Heart left ventricle (tissue), 16 donors: ENCODE measurements around the gene SMIM14. TPM values are rescaled to one million over a fixed set of nuclear protein-coding genes. Genes with fewer than 3 reads are reported as not detected.

Source experiments
- ATAC-seq, 4 donors: fragments of 200-7000 bp; cut with Tn5 transposase; one replicate each; pipeline ENCODE4 v1.9.1; 2020 to 2022; ENCODE audit warnings: moderate library complexity in 4 of 4, mild to moderate bottlenecking in 3 of 4, moderate number of reproducible peaks in 1 of 4
- DNase-seq, 5 donors: peaks; one replicate each; pipeline ENCODE4 v3.0.0-alpha.2; 2020
- H3K27ac ChIP-seq, 12 donors: fragments of 200-600 bp; sonication (generic) in 4 of 12; one replicate each; pipeline versions ENCODE4 v1.5.0 to v1.8.0; 2016 to 2022; ENCODE audit warnings: mild to moderate bottlenecking in 2 of 12
- H3K27me3 ChIP-seq, 9 donors: fragments of 200-600 bp; sonication (generic) in 2 of 9; one replicate each; pipeline versions ENCODE4 v1.5.1 to v1.8.0; 2016 to 2022; ENCODE audit warnings: mild to moderate bottlenecking in 3 of 9
- H3K36me3 ChIP-seq, 9 donors: fragments of 200-600 bp; sonication (generic) in 2 of 9; one replicate each; pipeline versions ENCODE4 v1.5.0 to v1.8.0; 2018 to 2022; ENCODE audit warnings: mild to moderate bottlenecking in 2 of 9
- H3K4me1 ChIP-seq, 12 donors: fragments of 200-600 bp; sonication (generic) in 4 of 12; one replicate each; pipeline versions ENCODE4 v1.5.0 to v1.8.0; 2016 to 2022; ENCODE audit warnings: mild to moderate bottlenecking in 3 of 12
- H3K4me3 ChIP-seq, 12 donors: fragments of 200-600 bp; sonication (generic) in 4 of 12; one replicate each; pipeline versions ENCODE4 v1.5.0 to v1.8.0; 2017 to 2022; ENCODE audit warnings: mild to moderate bottlenecking in 9 of 12, moderate library complexity in 4 of 12
- H3K9me3 ChIP-seq, 12 donors: fragments of 200-600 bp; sonication (generic) in 4 of 12; one replicate each; pipeline versions ENCODE4 v1.5.0 to v1.8.0; 2016 to 2022; ENCODE audit warnings: mild to moderate bottlenecking in 1 of 12
- POLR2A ChIP-seq, 2 donors: fragments of 450-650 bp; IDR thresholded peaks; one replicate each; pipeline ENCODE4 v1.6.1; 2017; ENCODE audit warnings: antibody characterized with exemption in 2 of 2, mild to moderate bottlenecking in 2 of 2, moderate library complexity in 2 of 2
- WGBS, 4 donors: extraction: QIAGEN DNeasy Blood & Tissue Kit in 2 of 4; methylation state at CpG; one replicate each; pipeline versions ENCODE4 v1.1.5 to v1.1.7; 2013 to 2018; 5-methylcytosine and 5-hydroxymethylcytosine counted together
- intact Hi-C, 10 donors: fragments of 100-400 bp; cut with DNase I; formaldehyde crosslinking; loops; one replicate each; pipeline versions ENCODE4 v1.11.1 to v1.14.2; 2022
- polyA plus RNA-seq, 2 donors: library from polyadenylated mRNA; stranded (reverse); fragments of 200-250 nt; gene quantifications; one replicate each; pipeline ENCODE4 v1.2.3, GENCODE V29; 2013
- total RNA-seq, 9 donors: library from RNA; depleted of rRNA in 2 of 9; stranded (reverse); fragments of >200 nt in 2 of 9; fragmentation: NEBNext Ultra II Directional in 3 of 9; extraction: Animal tissue kit (Norgen Biotek cat#: 25700) in 3 of 9; gene quantifications; one replicate each; pipeline versions ENCODE4 v1.1.0 to v1.2.4, GENCODE V29; 2016 to 2023
- TF ChIP-seq, protein P1 (sequence below), 12 donors: fragments of 200-600 bp; sonication (generic) in 4 of 12; IDR thresholded peaks; one replicate each; pipeline versions ENCODE4 v1.5.0 to v1.8.0; 2018 to 2022; ENCODE audit warnings: antibody characterized with exemption in 12 of 12, mild to moderate bottlenecking in 5 of 12
- donor health status: ischemic (EF 13 %, LVEDD 7.1; RV severe dilation, severe dysfunction).
- donor health status: healthy with polysubstance abuse.
- donor health status: DM: no; HTN: yes; CAD: no.
- donor health status: DM: no; HTN: no; CAD: no.
- donor health status: ischemic (EF 25% LVEDD 6.9; RV normal size, moderate dysfunction).
- donor health status: ischemic (EF 25% LVEDD 5.7; RV mildly dilated, moderate dysfunction).
- donor health status: healthy.
- donor health status: DM: yes; HTN: yes; CAD: no.
- donor health status: ischemic (EF 35%, LVEDD 5.7; RV mildly dilated, moderate dysfunction).
- donor health status: nonischemic (EF 11% LVEDD 7.7; RV severe dilation, severe dysfunction).
- donor health status: DM: yes; HTN: yes; CAD: no.
- donor health status: PGD.
- donor health status: ischemic (EF 29% LVEDD 5.4; RV normal size, mild dysfunction).
- donor health status: nonischemic (EF 23%, LVEDD 6.1; RV moderate dilation, normal function).

SMIM14 gene
- total and polyA plus RNA-seq, 11 donors = 3.0 to 24.8 (median 11.8) TPM

GRCh38 chr4:39596971-39597370 lies 41.7 kb downstream of the SMIM14 start:
- H3K27ac ChIP-seq = no peak overlapping the region
- 80 to 96% (median 89%) methylated on average over 3 of the region's 3 CpGs for WGBS, 4 donors
- intact Hi-C loops = no loop called here

GRCh38 chr4:39591290-39591689 lies 47.4 kb downstream of the SMIM14 start:
- DNase-seq = no peak
- intact Hi-C loops = no loop called here
- Histone ChIP-seq H3K4me3 (no peak overlapping the region), H3K27ac (no peak overlapping the region), H3K27me3 (no peaks in the 10 kb centered on the region), H3K4me1 (no peaks in the 10 kb centered on the region), H3K9me3 (no peaks in the 10 kb centered on the region), H3K36me3 (peaks cover 0 to 9% (median 0%) of the 10 kb centered on the region in 9 donors)
- WGBS, 4 donors = 75 to 92% (median 87%) methylated on average over 5 of the region's 5 CpGs
- no peak for ATAC-seq
- TF ChIP-seq, protein P1, sequence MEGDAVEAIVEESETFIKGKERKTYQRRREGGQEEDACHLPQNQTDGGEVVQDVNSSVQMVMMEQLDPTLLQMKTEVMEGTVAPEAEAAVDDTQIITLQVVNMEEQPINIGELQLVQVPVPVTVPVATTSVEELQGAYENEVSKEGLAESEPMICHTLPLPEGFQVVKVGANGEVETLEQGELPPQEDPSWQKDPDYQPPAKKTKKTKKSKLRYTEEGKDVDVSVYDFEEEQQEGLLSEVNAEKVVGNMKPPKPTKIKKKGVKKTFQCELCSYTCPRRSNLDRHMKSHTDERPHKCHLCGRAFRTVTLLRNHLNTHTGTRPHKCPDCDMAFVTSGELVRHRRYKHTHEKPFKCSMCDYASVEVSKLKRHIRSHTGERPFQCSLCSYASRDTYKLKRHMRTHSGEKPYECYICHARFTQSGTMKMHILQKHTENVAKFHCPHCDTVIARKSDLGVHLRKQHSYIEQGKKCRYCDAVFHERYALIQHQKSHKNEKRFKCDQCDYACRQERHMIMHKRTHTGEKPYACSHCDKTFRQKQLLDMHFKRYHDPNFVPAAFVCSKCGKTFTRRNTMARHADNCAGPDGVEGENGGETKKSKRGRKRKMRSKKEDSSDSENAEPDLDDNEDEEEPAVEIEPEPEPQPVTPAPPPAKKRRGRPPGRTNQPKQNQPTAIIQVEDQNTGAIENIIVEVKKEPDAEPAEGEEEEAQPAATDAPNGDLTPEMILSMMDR (IDR thresholded peaks at IDR 0.05) = no peak
- TF ChIP-seq POLR2A (IDR thresholded peaks at IDR 0.05) = no peak

More at GRCh38 chr4:39596971-39597370, 41.7 kb downstream of the SMIM14 start:
- Histone ChIP-seq H3K36me3 (peaks cover 0 to 35% (median 29%) of the 10 kb centered on the region in 9 donors), H3K4me1 (peaks cover 0 to 9% (median 0%) of the 10 kb centered on the region in 12 donors), H3K27me3 (no peaks in the 10 kb centered on the region), H3K4me3 (no peak overlapping the region), H3K9me3 (no peaks in the 10 kb centered on the region)
- DNase-seq (no peak), ATAC-seq (no peak)
- TF ChIP-seq POLR2A (IDR thresholded peaks at IDR 0.05) = no peak

DNA sequence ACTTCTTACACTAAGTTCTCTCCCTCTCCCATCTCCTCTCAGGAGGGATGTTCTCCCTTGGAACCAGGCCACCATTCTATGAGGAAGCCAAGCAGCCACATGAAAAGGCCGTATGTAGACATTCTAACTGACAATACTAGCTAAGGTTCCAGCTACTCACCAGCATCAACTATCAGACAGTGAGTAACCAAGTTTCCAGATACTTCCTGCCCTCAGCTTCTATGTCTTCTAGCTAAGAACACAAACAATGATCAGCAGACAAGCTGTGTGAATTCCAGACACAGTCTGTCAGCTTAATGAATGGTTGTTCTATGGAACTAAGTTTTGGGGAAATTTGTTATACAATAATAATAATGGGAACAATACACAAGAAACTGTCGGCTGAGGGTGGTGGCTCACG lies 50.8 kb downstream of the SMIM14 start:
- Histone ChIP-seq H3K27me3 (no peaks in the 10 kb centered on the region), H3K27ac (no peak overlapping the region), H3K9me3 (no peaks in the 10 kb centered on the region), H3K36me3 (peaks cover 0 to 16% (median 0%) of the 10 kb centered on the region in 9 donors), H3K4me3 (no peak overlapping the region), H3K4me1 (no peaks in the 10 kb centered on the region)
- ATAC-seq = no peak
- no peak for DNase-seq
- WGBS, 4 donors = 86 to 89% (median 87%) methylated on average over 3 of the region's 3 CpGs
- intact Hi-C loops = no loop called here
- no peak for TF ChIP-seq POLR2A (IDR thresholded peaks at IDR 0.05)
- TF ChIP-seq, protein P1 (IDR thresholded peaks at IDR 0.05) = no peak

DNA sequence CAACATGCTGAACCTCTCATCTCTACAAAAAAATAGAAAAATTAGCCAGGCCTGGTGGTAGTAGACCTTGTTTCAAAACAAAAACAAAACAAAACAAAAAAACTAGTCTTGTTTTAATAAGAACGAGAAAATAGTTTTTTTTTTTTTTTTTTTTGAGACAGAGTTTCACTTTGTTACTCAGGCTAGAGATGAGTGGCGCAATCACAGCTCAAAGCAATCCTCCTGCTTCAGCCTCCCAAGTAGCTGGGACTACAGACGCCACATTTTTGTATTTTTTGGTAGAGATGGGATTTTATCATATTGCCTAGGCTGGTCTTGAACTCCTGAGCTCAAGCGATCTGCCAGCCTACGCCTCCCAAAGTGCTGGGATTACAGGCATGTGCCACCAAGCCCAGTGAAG lies 63.7 kb downstream of the SMIM14 start:
- Histone ChIP-seq H3K27me3 (no peaks in the 10 kb centered on the region), H3K27ac (no peak overlapping the region), H3K9me3 (no peaks in the 10 kb centered on the region), H3K36me3 (peaks cover 0 to 27% (median 16%) of the 10 kb centered on the region in 9 donors), H3K4me3 (no peak overlapping the region), H3K4me1 (no peaks in the 10 kb centered on the region)
- ATAC-seq (no peak), DNase-seq (no peak)
- TF ChIP-seq POLR2A (IDR thresholded peaks at IDR 0.05) = no peak
- TF ChIP-seq, protein P1 (IDR thresholded peaks at IDR 0.05) = no peak
- WGBS, 4 donors = 97 to 98% (median 97%) methylated on average over 5 of the region's 5 CpGs
- intact Hi-C loops = no loop called here

GRCh38 chr4:39571504-39571903 lies 67.2 kb downstream of the SMIM14 start:
- TF ChIP-seq POLR2A (IDR thresholded peaks at IDR 0.05) = no peak
- TF ChIP-seq, protein P1 (IDR thresholded peaks at IDR 0.05) = no peak
- Histone ChIP-seq H3K4me1 (no peaks in the 10 kb centered on the region), H3K4me3 (no peak overlapping the region), H3K27me3 (no peaks in the 10 kb centered on the region), H3K36me3 (peaks cover 0 to 31% (median 17%) of the 10 kb centered on the region in 9 donors), H3K9me3 (no peaks in the 10 kb centered on the region), H3K27ac (no peak overlapping the region)
- no peak for DNase-seq
- intact Hi-C loops = no loop called here
- WGBS, 4 donors = 87 to 96% (median 92%) methylated on average over 6 of the region's 6 CpGs
- ATAC-seq = no peak
